Brain microvascular endothelial cell (primary cell): ENCODE measurements around the gene PPM1F.

Source experiments
- DNase-seq: peaks from one replicate; pipeline ENCODE4 v3.0.0-alpha.2; 2020
- H3K27ac ChIP-seq: fragments of 250-450 bp; sonication (Bioruptor Pico); 2 replicates; pipeline ENCODE4 v1.5.1; 2020; ENCODE audit warnings: mild to moderate bottlenecking, moderate library complexity
- H3K27me3 ChIP-seq: fragments of 250-450 bp; sonication (Bioruptor Pico); replicated peaks from 2 replicates; pipeline ENCODE4 v1.5.1; 2020; ENCODE audit warnings: mild to moderate bottlenecking
- H3K36me3 ChIP-seq: fragments of 250-450 bp; sonication (Bioruptor Pico); replicated peaks from 2 replicates; pipeline ENCODE4 v1.5.1; 2020; ENCODE audit warnings: mild to moderate bottlenecking
- H3K4me3 ChIP-seq: 2 replicates; pipeline ENCODE4 v1.5.1; 2011; ENCODE audit warnings: low read depth, mild to moderate bottlenecking, control low read depth, low read length, moderate library complexity
- CTCF ChIP-seq: IDR thresholded peaks from 2 replicates; pipeline ENCODE4 v1.5.1; 2011; ENCODE audit warnings: low read depth, mild to moderate bottlenecking, moderate library complexity, low read length, control low read depth, inconsistent platforms; ENCODE audit errors: missing control alignments
- in situ Hi-C: cut with HindIII; loops from 2 replicates; pipeline ENCODE4 v1.10.0; 2017; ENCODE audit warnings: low sequenced_read_pairs, low pct_ligation_motif_present

The PPM1F gene

GRCh38 chr22:21970800-21971617, 18.4 kb upstream of the PPM1F start:
- no peaks in the 10 kb centered on the region for H3K27me3 ChIP-seq
- H3K4me3 ChIP-seq = no peak overlapping the region
- no peak for DNase-seq
- no peak for TF ChIP-seq CTCF
- H3K27ac ChIP-seq = no peak overlapping the region
- in situ Hi-C loops = no loop called here
- peaks cover 90% of the 10 kb centered on the region for H3K36me3 ChIP-seq

- Histone ChIP-seq H3K27ac (no peak overlapping the region), H3K27me3 (no peaks in the 10 kb centered on the region), H3K4me3 (no peak overlapping the region), H3K36me3 (peaks cover 92% of the 10 kb centered on the region)
- in situ Hi-C loops = no loop called here
- TF ChIP-seq CTCF = no peak
- DNase-seq = no peak
Observed at GRCh38 chr22:21970037-21970799, 17.6 kb upstream of the PPM1F start.

- Histone ChIP-seq H3K4me3 (no peak overlapping the region), H3K36me3 (peaks cover 92% of the 10 kb centered on the region), H3K27me3 (no peaks in the 10 kb centered on the region), H3K27ac (no peak overlapping the region)
- no peak for TF ChIP-seq CTCF
- in situ Hi-C loops = no loop called here
- no peak for DNase-seq
Observed at GRCh38 chr22:21968452-21969129, 15.9 kb upstream of the PPM1F start.

GRCh38 chr22:21967693-21968271, 15.1 kb upstream of the PPM1F start:
- in situ Hi-C loops = no loop called here
- H3K4me3 ChIP-seq = no peak overlapping the region
- H3K36me3 ChIP-seq = peaks cover 92% of the 10 kb centered on the region
- no peaks in the 10 kb centered on the region for H3K27me3 ChIP-seq
- H3K27ac ChIP-seq = no peak overlapping the region
- TF ChIP-seq CTCF = no peak
- no peak for DNase-seq

GRCh38 chr22:21966643-21967516, 14.2 kb upstream of the PPM1F start:
- H3K36me3 ChIP-seq = peaks cover 94% of the 10 kb centered on the region

More at GRCh38 chr22:21966643-21967516, 14.2 kb upstream of the PPM1F start:
- H3K27me3 ChIP-seq = no peaks in the 10 kb centered on the region
- no peak for TF ChIP-seq CTCF
- no peak overlapping the region for H3K4me3 ChIP-seq
- no peak overlapping the region for H3K27ac ChIP-seq
- DNase-seq = no peak
- in situ Hi-C loops = no loop called here
